Glomerular endothelial cell (primary cell): ENCODE results near the gene SUMO2. TPM values are rescaled to one million over a fixed set of nuclear protein-coding genes. Genes with fewer than 3 reads are reported as not detected.
"Not testable (repeated sequence)": the region's sequence is repeated elsewhere in the genome, so short reads cannot be mapped to it uniquely, and the experiment has no call there.

Experiments used
- DNase-seq: peaks from one replicate; pipeline ENCODE4 v3.0.0-alpha.2; 2011; ENCODE audit warnings: low read depth, low spot score; ENCODE audit errors: extremely low read depth
- total RNA-seq: library from RNA; depleted of rRNA; stranded (reverse); fragments of >200 nt; gene quantifications from 2 replicates; pipeline ENCODE4 v1.2.3, GENCODE V29; 2015

The SUMO2 gene
- total RNA-seq, 1 donor from 2014 or later: 80.6 TPM

DNA sequence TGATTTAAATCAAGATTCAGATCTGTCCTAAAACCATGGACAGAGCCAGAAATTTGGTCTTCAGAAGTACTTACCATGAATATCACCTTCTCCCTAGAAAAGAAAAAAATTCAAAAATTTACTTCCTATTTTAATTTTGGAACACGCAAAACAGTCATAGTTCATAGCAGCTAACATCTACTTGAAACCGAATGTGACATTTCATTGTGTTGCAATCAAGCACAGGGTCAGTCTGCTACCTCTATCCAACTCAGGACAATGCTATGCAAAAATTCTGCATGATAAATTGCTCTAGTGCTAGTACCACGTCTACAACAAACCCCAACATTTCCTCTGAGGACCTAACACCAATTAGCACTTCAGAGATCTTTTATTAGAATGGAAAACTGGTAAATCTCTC, 36.2 kb downstream of the SUMO2 start:
- no peak for DNase-seq

DNA sequence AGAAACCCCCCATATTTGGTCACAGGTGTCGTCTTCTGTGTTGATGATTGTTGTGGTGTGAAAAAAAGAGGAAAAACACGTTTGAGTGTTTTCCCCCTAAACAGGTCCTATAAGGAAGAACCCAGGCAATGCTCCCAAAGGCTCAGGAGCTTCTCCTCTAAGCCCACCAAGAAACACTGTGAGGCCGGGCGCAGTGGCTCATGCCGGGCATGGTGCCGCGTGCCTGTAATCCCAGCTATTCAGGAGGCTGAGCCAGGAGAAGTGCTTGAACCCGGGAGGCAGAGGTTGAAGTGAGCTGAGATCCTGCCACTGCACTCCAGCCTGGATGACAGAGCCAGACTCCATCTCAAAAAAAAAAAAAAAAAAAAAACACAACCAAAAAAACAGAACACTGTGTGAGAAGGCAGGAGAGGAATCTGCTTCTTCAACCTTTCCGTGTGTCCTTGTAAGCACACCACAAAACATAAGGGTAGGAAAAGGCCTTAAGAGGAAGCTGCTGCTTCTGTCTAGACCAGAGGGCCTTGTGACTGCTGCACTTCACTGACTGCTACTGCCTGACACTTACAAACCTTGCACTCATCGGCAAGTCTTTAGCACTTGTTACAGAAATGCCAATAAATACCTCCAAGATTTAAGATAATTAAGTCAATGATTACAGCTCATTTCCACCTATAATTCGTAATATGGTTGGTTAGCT, 37.8 kb downstream of the SUMO2 start:
- DNase-seq: no peak

DNA sequence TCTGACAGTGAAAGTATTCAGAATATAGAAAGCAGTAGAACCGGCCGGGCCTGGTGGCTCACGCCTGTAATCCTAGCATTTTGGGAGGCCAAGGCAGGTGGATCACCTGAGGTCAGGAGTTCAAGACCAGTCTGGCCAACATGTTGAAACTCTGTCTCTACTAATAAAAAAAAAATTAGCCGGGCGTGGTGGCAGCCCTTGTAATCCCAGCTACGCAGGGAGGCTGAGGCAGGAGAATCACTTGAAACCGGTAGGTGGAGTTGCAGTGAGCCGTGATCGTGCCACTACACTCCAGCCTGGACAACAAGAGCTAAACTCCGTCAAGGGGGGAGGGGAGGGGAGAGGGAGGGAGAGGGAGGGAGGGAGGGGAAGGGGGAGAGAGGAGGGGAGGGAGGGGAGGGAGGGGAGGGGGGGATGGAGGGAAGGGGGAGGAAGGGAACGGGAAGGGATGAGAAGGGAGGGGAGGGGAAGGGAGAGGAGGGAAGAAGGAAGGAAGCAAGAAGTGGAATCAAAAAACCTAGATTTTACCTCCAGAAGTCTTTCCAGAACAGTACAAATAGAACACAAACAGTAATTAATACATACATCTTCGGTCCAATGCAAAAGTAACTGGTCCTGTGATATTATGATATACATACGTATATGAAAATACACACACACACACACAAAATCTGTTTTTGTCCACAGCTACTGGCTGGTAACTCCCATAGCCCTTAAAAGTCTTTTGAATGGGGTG, 40.4 kb downstream of the SUMO2 start:
- no peak for DNase-seq

DNA sequence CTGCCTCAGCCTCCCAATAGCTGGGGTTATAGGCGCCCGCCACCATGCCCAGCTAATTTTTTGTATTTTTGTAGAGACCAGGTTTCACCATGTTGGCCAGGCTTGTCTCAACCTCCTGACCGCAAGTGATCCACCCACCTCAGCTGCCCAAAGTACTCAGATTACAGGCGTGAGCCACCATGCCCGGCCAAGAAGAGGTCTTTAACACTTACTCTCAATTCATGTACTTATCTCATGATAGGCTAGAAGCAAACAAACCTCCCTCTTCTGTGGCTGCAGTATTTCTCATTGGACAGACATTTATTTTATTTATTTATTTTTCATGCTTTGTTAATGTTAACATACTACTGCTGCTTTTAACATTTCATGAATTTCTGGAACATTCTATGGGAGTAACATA, 44.2 kb downstream of the SUMO2 start:
- no peak for DNase-seq

DNA sequence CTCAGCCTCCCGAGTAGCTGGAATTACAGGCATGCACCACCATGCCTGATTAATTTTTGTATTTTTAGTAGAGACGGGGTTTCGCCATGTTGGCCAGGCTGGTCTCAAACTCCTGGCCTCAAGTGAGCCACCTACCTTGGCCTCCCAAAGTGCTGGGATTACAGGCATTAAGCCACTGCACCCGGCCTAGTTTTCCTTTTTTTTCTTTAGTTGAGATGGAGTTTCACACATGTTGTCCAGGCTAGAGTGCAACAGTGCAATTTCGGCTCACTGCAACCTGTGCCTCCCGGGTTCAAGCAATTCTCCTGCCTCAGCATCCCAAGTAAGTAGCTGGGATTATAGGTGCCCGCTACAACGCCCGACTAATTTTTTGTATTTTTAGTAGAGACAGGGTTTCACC, 45.0 kb downstream of the SUMO2 start:
- not testable (repeated sequence) for DNase-seq

DNA sequence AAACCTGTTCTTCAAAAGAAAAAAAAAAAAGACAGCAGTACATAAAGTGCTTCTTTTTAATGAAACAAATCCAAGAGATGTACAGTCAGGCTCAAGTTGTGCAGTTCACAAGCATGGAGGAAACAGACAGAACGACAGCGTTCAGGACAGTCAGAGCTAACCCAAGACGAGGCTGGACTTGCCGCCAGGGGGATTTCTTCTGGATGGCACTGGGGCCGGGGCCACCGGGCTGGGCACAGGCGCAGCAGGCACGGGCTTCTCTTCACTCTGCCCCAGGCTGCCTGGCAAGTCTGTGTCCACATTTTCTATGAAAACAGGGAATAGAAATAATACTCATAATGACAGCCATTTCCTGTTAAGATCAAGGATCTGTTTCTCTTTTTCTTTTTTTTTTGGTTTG, 46.8 kb downstream of the SUMO2 start:
- DNase-seq: no peak

DNA sequence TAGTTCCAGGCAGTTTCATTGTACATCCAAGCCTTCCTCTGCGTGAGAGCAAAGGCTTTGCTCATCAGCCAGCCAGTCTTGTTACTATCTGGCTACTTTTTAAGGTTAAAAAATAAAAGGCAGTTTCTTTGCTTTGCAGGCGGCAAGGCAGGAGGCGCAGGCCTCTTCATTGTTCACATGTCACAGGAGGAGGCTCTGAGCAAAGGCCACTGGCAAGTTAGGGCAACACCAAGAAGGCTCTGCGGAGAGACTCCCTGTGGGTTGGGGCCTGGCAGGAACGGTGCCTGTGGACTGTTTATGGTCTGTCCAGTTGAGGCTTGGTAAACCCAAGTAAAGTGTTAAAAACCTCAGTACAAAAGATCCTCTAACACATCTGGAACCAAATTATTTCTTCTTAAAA, 47.3 kb downstream of the SUMO2 start:
- no peak for DNase-seq

DNA sequence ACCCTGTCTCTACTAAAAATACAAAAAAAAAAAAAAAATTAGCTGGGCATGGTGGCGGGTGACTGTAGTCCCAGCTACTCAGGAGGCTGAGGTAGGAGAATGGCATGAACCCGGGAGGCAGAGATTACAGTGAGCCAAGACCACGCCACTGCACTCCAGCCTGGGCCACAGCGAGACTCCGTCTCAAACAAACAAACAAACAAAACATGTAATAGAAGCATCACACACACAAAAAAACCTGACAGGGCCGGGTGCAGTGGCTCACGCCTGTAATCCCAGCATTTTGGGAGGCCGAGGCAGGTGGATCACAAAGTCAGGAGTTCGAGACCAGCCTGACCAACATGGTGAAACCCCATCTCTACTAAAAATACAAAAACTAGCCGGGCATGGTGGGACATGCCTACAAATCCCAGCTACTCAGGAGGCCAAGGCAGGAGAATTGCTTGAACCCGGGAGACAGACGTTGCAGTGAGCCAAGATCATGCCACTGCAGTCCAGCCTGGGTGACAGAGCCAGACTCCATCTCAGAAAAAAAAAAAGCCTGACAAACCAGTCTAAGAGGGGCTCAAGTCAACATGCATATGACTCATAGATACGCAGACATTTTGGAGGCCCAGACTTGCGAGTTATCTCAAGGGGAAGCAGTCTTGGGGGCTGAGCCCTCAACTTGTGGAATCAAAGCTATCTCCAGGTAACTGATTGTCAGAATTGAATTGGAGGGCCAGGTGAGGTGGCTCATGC, 49.0 kb downstream of the SUMO2 start:
- not testable (repeated sequence) for DNase-seq

DNA sequence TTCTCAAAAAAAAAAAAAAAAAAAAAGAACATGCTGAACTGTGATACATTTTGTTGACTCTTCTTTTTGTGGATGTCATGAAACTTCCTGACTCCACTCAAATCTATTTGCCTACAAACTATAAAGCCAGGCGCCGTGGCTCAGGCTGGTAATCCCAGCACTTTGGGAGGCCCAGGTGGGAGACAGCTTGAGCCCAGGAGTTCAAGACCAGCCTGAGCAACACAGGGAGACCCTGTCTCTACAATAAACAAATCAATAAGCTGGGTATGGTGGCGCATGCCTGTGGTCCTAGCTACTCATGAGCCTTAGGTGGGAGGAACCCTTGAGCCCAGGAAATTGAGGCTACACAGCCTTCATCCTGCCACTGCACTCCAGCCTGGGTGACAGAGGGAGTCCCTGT, 49.8 kb downstream of the SUMO2 start:
- DNase-seq: no peak

DNA sequence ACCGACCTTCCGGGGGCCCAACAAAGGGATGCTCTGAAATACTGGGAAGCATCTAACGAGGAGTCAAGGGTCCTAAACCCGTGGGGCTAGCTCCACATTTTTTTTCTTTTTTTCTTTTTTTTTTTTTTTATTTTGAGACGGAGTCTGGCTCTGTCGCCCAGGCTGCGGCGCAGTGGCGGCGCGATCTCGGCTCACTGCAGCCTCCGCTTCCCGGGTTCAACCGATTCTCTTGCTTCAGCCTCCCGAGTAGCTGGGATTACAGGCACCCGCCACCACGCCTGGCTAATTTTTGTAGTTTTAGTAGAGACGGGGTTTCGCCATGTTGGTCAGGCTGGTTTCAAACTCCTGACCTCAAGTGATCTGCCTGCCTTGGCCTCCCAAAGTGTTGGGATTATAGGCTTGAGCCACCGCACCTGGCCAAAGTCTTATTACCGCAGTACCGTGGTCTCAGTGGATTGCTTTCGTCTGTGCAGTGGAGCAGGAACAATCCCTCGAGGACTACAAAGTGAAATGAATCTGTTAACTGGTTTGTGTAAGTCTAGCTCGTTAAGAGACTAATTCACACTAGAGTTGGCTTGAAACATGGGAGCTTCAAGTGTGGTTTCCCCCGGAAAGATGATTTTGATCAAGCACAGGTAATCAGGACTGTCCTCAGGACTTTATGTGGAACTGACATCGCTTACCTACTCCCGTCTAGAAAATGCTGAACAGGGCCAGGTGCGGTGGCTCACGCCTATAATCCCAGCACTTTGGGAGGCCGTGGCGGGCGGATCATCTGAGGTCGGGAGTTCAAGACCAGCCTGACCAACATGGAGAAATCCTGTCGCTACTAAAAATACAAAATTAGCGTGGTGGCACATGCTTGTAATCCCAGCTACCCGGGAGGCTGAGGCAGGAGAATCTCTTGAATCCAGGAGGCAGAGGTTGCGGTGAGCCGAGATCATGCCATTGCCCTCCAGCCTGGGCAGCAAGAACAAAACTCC, 50.5 kb downstream of the SUMO2 start:
- not testable (repeated sequence) for DNase-seq

DNA sequence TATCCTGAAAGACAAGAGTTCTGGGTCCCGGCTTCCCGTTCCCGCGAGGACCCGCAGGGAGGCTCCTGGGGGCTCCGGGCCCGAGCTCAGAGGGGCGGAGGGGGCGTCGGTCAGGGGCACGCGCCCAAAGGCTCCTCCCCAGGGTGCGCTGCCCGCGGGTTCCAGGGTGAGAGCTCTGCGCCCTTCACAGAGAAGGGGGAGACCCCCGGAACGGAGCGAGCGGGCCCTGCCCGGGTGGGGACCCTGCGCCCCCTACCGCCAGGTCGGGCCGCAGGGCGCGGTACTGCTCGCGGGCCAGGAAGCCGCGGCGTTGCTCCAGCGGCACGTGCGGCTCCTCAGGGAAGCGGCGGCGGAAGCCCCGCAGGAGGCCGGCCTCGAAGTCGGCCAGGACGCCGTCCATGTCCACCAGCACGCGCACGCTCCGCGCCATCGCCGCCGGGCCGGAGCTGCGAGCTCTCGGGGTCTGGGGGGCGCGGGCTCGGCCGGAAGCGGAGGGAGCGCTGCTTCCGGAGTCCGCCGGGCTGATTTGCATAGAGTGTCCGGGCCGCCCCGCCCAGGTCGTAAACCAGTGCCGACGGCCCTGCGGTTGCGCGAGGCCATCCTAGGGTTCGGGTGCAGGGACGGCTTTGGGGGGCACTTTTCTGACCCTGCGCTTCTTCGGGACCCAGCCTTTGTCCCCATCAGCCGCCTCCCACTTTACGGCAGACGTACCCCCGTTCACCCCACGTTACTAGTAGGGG, 51.3 kb downstream of the SUMO2 start, which contains the start of gene NT5C:
Gene NT5C, minus strand, starts transcription at position 465 of the 740 bp plus-strand sequence. Its CDS starts 35 bp downstream, at position 430.
- no peak for DNase-seq

DNA sequence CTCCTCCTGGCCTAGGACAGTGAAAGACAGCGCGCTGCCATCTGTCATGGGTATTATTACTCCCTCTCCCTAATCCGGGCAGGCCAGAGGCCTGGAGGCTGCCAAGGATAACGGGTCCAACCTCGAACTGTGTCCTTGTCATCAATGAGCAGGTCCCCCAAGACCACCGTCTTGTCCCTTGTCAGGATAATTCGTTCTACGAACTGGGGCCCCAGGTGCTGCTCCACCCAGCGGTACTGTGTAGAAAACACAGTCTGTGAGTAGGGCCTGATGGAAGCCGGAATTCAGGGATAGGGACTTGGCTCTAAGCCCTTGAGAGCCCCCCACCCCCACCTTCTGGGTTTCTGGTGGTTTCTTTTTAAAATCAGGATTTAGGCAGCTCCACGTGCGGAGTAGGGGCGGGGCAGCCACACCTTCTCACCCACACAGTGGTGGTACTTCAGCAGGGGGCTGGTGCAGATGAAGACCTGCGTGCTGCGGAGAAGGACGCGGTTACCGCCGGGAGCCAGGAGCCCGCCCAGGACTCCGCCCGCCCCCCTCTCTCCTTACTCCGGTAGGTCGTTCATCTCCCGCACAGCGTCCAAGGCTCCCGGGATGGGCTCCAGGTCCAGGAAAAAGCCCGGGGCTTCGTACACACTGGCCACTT, 52.0 kb downstream of the SUMO2 start:
- DNase-seq: no peak

DNA sequence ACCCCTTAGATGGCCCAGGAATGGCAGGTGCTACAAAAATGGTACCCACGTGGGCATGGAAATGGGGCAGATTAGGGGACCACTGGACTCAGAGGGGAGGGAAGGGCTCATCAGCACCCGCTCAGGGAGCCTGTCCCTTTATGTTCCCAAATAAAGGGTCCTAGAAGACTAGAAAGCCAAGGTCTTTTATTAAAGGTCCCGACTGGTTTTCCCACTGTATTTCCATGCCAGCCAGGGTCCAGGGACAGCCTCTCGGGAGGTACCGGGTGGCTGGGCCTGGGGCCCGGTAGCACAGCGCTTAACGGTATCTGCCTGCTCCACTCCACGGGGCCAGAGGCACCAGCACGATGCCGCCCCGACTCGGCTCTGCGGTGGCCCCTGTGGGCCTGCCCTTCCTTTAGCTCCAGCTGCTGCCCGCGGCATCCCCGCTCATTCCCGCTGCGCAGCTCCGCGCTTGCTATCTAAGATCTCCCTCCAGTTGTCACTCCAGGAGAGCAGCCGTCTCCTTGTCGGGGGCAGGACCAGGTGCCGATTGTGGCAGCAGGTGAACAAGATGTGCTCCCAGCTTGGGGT, 52.6 kb downstream of the SUMO2 start:
- DNase-seq: no peak

DNA sequence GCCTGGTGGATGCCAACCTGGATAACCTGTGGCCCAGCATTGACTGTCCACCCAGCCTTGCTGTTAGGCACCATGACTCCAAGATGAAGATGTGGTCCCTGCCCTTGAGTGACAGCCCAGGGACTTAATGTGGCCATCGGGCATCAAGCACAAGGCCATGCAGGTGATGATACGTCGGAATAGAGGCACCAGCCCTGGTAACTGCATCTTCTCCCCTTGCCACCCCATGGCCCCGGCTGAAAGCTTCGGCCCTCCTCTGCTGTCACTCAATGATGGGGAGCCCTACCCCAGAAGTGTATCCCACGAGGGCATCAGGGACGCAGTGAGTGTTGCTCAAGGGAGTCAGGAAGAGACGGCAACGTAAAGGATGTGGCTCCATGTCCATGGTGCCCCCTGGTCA, 53.2 kb downstream of the SUMO2 start:
- no peak for DNase-seq

DNA sequence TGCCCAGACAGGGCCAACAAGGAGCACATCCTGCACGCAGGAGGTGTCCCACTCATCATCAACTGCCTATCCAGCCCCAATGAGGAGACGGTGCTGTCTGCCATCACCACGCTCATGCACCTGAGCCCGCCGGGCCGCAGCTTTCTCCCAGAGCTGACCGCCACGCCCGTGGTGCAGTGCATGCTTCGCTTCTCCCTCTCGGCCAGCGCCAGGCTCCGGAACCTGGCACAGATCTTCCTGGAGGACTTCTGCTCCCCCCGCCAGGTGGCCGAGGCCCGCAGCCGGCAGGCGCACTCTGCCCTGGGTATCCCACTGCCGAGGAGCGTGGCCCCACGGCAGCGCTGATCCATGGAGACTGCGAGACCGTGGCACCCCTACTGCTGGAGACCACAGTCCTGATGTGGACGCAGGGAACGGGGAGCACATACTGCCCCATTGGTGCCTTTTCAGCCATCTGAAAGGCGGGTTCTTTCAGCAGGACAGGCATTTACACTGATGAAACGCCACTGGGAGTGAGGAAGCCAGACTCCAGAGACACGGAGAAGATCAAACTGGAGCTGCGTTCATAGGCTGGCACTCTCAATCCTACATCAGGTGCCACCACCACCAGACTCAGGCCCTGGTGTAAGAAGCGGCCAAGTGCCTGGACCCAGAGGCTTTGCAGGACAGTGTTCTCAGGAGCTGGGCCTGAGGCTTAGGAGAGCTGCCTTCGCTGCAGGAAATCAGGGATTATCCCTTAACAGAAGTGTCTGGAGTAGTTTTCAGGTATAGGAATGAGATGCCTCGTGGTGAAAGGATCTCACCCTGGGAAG, 53.9 kb downstream of the SUMO2 start:
- no peak for DNase-seq

DNA sequence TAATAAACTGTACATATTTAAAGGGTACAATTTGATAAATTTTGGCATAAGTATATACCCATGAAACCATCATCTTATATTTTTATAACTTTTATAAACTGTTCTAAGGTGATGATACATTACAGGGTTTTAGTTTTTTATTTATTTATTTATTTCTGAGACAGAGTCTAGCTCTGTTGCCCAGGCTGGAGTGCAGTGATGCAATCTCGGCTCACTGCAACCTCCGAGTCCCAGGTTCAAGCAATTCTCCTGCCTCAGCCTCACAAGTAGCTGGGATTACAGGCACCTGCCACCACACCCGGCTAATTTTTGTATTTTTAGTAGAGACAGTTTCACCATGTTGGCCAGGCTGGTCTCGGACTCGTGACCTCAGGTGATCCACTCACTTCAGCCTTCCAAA, 54.8 kb downstream of the SUMO2 start:
- DNase-seq: not testable (repeated sequence)

DNA sequence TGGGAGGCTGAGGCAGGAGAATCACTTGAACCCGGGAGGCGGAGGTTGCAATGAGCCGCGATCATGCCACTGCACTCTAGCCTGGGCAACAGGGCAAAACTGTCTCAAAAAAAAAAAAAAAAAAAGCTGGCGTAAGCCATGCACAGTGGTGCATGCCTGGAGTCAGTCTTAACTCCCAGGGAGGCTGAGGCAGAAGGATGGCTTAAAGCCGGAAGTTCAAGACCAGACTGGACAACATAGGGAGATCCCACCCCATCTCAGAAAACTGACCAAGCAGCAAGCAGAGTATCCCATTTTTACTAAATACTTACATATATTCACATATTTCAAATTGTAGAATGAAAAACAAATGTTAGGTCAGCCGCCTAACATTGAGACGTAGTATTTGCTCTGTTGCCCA, 55.8 kb downstream of the SUMO2 start:
- DNase-seq: no peak

DNA sequence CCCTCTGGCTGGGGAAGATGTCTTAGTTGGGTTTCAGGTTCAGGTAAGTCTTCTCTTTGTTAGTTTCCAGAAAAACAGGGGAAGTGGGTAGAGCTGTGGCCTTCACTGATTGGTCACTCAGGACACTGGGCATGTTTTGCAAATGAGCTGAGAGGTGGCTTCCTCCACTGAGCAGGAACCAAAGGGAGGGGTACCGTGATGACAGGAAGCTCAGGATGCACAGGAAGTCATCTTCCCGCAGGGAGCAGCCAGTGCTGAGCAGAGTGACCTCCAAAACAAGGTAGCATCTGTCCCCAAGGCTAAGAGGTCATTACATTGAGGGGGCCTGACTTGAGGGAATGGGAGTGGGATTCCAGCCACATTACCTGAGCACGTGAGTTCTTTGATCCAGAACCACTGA, 56.8 kb downstream of the SUMO2 start:
- no peak for DNase-seq
